Pons (tissue), 1 donor: ENCODE data around the gene STARD9.
"Not testable (repeated sequence)": the region's sequence is repeated elsewhere in the genome, so short reads cannot be mapped to it uniquely, and the experiment has no call there.

ENCODE experiments used
- DNase-seq: peaks from one replicate; pipeline ENCODE4 v3.0.0-alpha.2; 2016; ENCODE audit warnings: low spot score

STARD9 gene

GRCh38 chr15:42766109-42766508 is 190.7 kb downstream of the STARD9 start:
- DNase-seq = not testable (repeated sequence)
